K562 (cell line): ENCODE data around the gene CALML3. TPM values are rescaled to one million over a fixed set of nuclear protein-coding genes. Genes with fewer than 3 reads are reported as not detected.

ENCODE experiments used
- ATF2 ChIP-seq: sonication (generic); formaldehyde crosslinking; IDR thresholded peaks from 2 replicates; pipeline ENCODE4 v1.8.1; 2022; ENCODE audit warnings: missing genetic modification reagents
- BRF1 ChIP-seq: IDR thresholded peaks from 3 replicates; pipeline ENCODE4 v1.6.1; 2011; ENCODE audit warnings: borderline replicate concordance, mild to moderate bottlenecking; ENCODE audit not compliant: insufficient read length; ENCODE audit errors: extremely low read depth
- ELF2 ChIP-seq: fragments of 250-450 bp; sonication (Bioruptor Pico); IDR thresholded peaks from 2 replicates; pipeline ENCODE4 v1.5.0; 2021; ENCODE audit warnings: mild to moderate bottlenecking
- ERF ChIP-seq: fragments of 450-650 bp; formaldehyde crosslinking; IDR thresholded peaks from 2 replicates; pipeline ENCODE4 v1.4.0; 2020; ENCODE audit warnings: mild to moderate bottlenecking, mixed read lengths
- FOXJ3 ChIP-seq: sonication (generic); formaldehyde crosslinking; IDR thresholded peaks from 2 replicates; pipeline ENCODE4 v1.4.0; 2020; ENCODE audit warnings: mild to moderate bottlenecking, missing genetic modification reagents
- POLR2B ChIP-seq: fragments of 450-650 bp; IDR thresholded peaks from 2 replicates; pipeline ENCODE4 v1.6.1; 2018; ENCODE audit warnings: low read depth; ENCODE audit not compliant: partially characterized antibody
- RB1 ChIP-seq: fragments of 450-650 bp; IDR thresholded peaks from 2 replicates; pipeline ENCODE4 v1.6.1; 2017; ENCODE audit warnings: low read depth, mild to moderate bottlenecking
- RBFOX2 ChIP-seq: fragments of 200-400 bp; formaldehyde crosslinking; IDR thresholded peaks from 2 replicates; pipeline ENCODE4 v1.6.1; 2017; ENCODE audit warnings: low read depth, mild to moderate bottlenecking, low read length, moderate library complexity
- SMARCA4 ChIP-seq: fragments of 450-650 bp; IDR thresholded peaks from 2 replicates; pipeline ENCODE4 v1.6.1; 2016
- SNIP1 ChIP-seq: fragments of 450-650 bp; IDR thresholded peaks from 2 replicates; pipeline ENCODE4 v1.7.1; 2017; ENCODE audit warnings: low read depth, mild to moderate bottlenecking
- SNRNP70 ChIP-seq: fragments of 200-400 bp; formaldehyde crosslinking; optimal IDR thresholded peaks from 2 replicates; pipeline ENCODE3; 2017; ENCODE audit warnings: low read depth, low read length
- TAF15 ChIP-seq: fragments of 200-400 bp; formaldehyde crosslinking; IDR thresholded peaks from 2 replicates; pipeline ENCODE4 v1.6.1; 2017; ENCODE audit warnings: mild to moderate bottlenecking, low read depth, low read length, moderate library complexity
- TCF7L2 ChIP-seq: fragments of 150-350 bp; IDR thresholded peaks from 2 replicates; pipeline ENCODE4 v1.6.1; 2016; ENCODE audit warnings: low read depth, mild to moderate bottlenecking, low read length, moderate library complexity
- ZBTB8A ChIP-seq: fragments of 450-650 bp; IDR thresholded peaks from 2 replicates; pipeline ENCODE4 v1.6.1; 2018; ENCODE audit warnings: mild to moderate bottlenecking, moderate library complexity; ENCODE audit not compliant: partially characterized antibody
- ZNF184 ChIP-seq: sonication (generic); formaldehyde crosslinking; IDR thresholded peaks from 2 replicates; pipeline ENCODE4 v1.5.0; 2020; ENCODE audit warnings: missing genetic modification reagents
- ZNF316 ChIP-seq: fragments of 450-650 bp; IDR thresholded peaks from 2 replicates; pipeline ENCODE4 v1.6.1; 2016
- ZNF398 ChIP-seq: fragments of 250-450 bp; sonication (Bioruptor Pico); IDR thresholded peaks from 2 replicates; pipeline ENCODE4 v1.8.0; 2021; ENCODE audit warnings: moderate library complexity, mild to moderate bottlenecking, inconsistent platforms
- ZNF518B ChIP-seq: fragments of 250-450 bp; sonication (Bioruptor Pico); IDR thresholded peaks from 2 replicates; pipeline ENCODE4 v1.5.0; 2021; ENCODE audit warnings: mild to moderate bottlenecking, moderate library complexity
- ZNF561 ChIP-seq: fragments of 450-650 bp; formaldehyde crosslinking; conservative IDR thresholded peaks from 2 replicates; pipeline ENCODE4 v1.4.0; 2020; ENCODE audit warnings: mild to moderate bottlenecking, moderate library complexity
- ZNF586 ChIP-seq: fragments of 450-650 bp; formaldehyde crosslinking; conservative IDR thresholded peaks from 2 replicates; pipeline ENCODE4 v1.4.0; 2020; ENCODE audit warnings: mild to moderate bottlenecking, moderate library complexity
- ZNF764 ChIP-seq: fragments of 250-450 bp; sonication (Bioruptor Pico); IDR thresholded peaks from 2 replicates; pipeline ENCODE4 v1.4.0; 2020; ENCODE audit warnings: low read depth, mild to moderate bottlenecking, moderate library complexity
- polyA plus RNA-seq, 8 experiments: library from polyadenylated mRNA; depleted of rRNA in 4 of 8; stranded (reverse) in 5 of 8; unstranded in 3 of 8; fragments of >200 nt; fragmentation: Nextera tagmentation in 2 of 8; fragmentation: Illumina TruSeq in 1 of 8; extraction: Ambion mirVana in 2 of 8; extraction: Trizol in 1 of 8; gene quantifications; 2 replicates each; pipeline versions ENCODE4 v1.2.1 to v1.2.3, GENCODE V29; 2011 to 2014; ENCODE audit warnings: inconsistent platforms in 1 of 8, missing spikeins in 1 of 8
- total RNA-seq, 7 experiments: library from RNA; depleted of rRNA in 6 of 7; stranded (reverse); fragments of >200 nt in 6 of 7; fragmentation: Illumina TruSeq in 2 of 7; extraction: Trizol in 2 of 7; gene quantifications; 2 replicates each; pipeline versions ENCODE4 v1.2.1 to v1.2.3, GENCODE V29; 2011 to 2021; ENCODE audit warnings: low replicate concordance in 1 of 7
- TF ChIP-seq, protein P1 (sequence below): fragments of 450-650 bp; formaldehyde crosslinking; IDR thresholded peaks from 2 replicates; pipeline ENCODE4 v1.4.0; 2020; ENCODE audit warnings: mild to moderate bottlenecking, moderate library complexity

Gene CALML3
- total and polyA plus RNA-seq, 9 of the 15 experiments (the other 6 are each of a cell fraction or from before 2014, with no cell fraction given) = not detected

DNA sequence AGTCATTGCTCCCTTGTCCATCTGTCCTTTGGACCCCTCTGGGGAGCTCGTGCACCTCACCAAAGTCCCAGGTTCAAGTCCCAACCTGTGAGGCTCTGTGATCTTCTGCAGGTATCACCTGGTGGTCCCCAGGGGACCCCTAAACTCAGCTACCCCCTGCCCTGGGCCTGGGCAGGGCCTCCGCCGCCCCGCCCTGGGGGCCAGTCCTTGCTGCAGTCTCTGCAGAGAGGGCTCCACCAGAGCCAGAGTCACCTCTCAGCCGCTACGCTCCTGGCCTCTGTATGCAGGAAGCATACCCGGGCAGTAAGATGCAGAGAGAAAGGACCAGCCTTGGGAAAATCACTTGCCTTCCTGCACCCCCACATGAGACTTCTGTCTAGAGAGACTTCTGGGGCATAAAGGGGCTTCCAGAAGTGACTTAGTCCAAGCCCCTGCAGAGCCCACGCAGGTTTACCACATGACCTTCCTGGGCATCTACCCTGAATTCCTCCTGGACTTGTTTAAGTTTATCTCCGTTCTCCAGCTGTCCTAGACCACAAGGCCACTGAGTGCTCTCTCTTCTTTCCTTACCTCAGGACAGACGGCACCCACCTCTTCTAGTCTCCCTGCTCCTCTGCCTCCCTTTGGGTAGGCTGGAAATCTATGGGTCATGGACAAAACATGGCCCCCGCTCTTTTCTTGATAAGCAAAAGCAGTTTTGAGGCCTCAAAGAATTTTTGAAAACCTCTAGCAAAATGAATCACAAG is 46.6 kb upstream of the CALML3 start (continued):
- TF ChIP-seq, protein P1, sequence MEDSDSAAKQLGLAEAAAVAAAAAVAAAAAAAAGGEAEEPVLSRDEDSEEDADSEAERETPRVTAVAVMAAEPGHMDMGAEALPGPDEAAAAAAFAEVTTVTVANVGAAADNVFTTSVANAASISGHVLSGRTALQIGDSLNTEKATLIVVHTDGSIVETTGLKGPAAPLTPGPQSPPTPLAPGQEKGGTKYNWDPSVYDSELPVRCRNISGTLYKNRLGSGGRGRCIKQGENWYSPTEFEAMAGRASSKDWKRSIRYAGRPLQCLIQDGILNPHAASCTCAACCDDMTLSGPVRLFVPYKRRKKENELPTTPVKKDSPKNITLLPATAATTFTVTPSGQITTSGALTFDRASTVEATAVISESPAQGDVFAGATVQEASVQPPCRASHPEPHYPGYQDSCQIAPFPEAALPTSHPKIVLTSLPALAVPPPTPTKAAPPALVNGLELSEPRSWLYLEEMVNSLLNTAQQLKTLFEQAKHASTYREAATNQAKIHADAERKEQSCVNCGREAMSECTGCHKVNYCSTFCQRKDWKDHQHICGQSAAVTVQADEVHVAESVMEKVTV (CRISPR knock-in tag) = no peak
- no peak for TF ChIP-seq ATF2
- TF ChIP-seq ZNF184 (CRISPR knock-in tag) = no peak
- no peak for TF ChIP-seq ZNF518B (CRISPR knock-in tag)
- TF ChIP-seq ZNF764 (CRISPR knock-in tag) = no peak
- TF ChIP-seq TCF7L2 = no peak
- no peak for TF ChIP-seq BRF1
- TF ChIP-seq RB1 = no peak
- peak; percentile 44 for TF ChIP-seq POLR2B
- TF ChIP-seq ZBTB8A = no peak
- no peak for TF ChIP-seq SNRNP70
- TF ChIP-seq SNIP1 = no peak
- no peak for TF ChIP-seq FOXJ3
- TF ChIP-seq ELF2 (CRISPR knock-in tag) = no peak
- no peak for TF ChIP-seq ZNF398 (CRISPR knock-in tag)
- no peak for TF ChIP-seq ZNF586
- TF ChIP-seq ZNF561 (CRISPR knock-in tag) = no peak
- no peak for TF ChIP-seq TAF15
- TF ChIP-seq ZNF316 = no peak
- no peak for TF ChIP-seq ERF (CRISPR knock-in tag)
- peak; percentile 84 for TF ChIP-seq SMARCA4
- TF ChIP-seq RBFOX2 = peak; percentile 42; the same call in 1 of the 2 replicates
